Nephron progenitor cell (in vitro differentiated cells): ENCODE results near the gene FBXW12.
"Not testable (repeated sequence)": the region's sequence is repeated elsewhere in the genome, so short reads cannot be mapped to it uniquely, and the experiment has no call there.

Experiments used
- DNase-seq: peaks from one replicate; pipeline ENCODE4 v3.0.0; 2021
- H3K27ac Mint-ChIP-seq: 2 replicates; pipeline ENCODE4 v1.8.0; 2021; ENCODE audit warnings: mild to moderate bottlenecking, moderate library complexity, mixed read lengths
- H3K27me3 Mint-ChIP-seq: 2 replicates; pipeline ENCODE4 v1.8.0; 2021; ENCODE audit warnings: mild to moderate bottlenecking, low read depth, mixed read lengths; ENCODE audit not compliant: poor library complexity
- H3K36me3 Mint-ChIP-seq: 2 replicates; pipeline ENCODE4 v1.8.0; 2021; ENCODE audit warnings: low read depth, mixed read lengths
- H3K4me1 Mint-ChIP-seq: 2 replicates; pipeline ENCODE4 v1.8.0; 2021; ENCODE audit warnings: mixed read lengths
- H3K4me3 Mint-ChIP-seq: 2 replicates; pipeline ENCODE4 v1.8.0; 2021; ENCODE audit warnings: mild to moderate bottlenecking, moderate library complexity, mixed read lengths
- H3K9me3 Mint-ChIP-seq: 2 replicates; pipeline ENCODE4 v1.8.0; 2021; ENCODE audit warnings: mild to moderate bottlenecking, moderate library complexity, mixed read lengths
- TF ChIP-seq, protein P1 (sequence below): fragments of 200-600 bp; sonication (generic); IDR thresholded peaks from 2 replicates; pipeline ENCODE4 v1.5.0; 2021; ENCODE audit warnings: antibody characterized with exemption

FBXW12 gene, protein sequence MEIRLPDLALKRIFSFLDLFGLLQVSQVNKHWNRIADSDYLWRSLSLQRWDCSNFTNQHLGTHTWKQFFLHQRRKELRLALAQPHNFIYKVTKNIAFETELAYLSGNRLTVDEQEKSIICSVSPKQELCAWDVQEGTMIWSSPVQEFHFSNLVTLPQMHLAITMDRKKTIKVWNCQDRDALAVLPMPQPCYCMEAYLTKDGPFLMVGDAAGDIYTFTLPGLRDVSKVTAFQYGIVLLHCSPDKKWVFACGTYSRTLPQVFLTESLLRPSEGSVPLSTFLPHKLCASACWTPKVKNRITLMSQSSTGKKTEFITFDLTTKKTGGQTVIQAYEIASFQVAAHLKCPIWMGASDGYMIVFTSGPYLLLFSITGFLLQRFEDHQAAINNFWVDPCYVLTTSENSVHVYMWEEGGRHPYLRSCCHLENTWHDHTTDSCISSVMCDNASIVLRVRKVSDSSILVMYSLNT

DNA sequence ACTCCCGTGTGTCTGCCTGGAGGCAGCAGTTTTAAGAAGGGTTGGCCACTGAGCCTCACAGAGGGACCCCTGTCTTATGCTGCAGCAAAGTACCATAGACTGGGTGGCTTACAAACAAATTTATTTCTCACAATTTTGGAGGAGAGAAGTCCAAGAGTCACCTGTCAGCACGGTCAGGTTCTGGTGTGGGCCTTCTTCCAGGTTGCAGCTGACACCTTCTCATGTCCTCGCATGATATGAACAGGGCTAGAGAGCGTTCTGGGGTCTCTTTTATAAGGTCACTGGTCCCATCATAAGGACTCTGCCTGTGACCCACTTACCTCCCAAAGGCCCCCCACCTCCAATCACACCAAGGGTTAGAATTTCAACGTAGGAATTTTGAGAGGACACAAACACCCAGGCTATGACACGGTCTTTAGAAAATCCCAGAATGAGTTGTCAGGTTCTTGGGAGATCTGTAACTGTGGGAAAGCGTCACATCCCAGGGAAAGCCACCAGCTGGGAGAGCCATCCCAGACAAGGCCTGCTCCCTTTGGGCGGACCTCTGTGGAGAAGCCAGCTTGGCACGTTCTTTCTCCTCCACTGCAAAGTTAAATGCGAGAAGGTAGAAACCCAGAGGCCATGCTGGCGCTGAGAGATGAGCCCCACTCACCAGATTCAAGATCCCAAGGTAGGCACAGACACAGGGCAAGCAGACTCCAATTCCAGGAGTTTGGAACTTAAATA, at the start of gene FBXW12:
Gene FBXW12 (plus strand): TSS at position 569 of the 726 bp plus-strand sequence. CDS start 549 bp downstream, outside the sequence.
- Mint-ChIP-seq H3K36me3 (no peaks in the 10 kb centered on the region), H3K9me3 (peaks cover 7% of the 10 kb centered on the region), H3K27me3 (no peaks in the 10 kb centered on the region), H3K4me3 (no peak within 1 kb of the TSS), H3K4me1 (peaks cover 37% of the 10 kb centered on the region), H3K27ac (peak within 1 kb of the TSS; percentile 8)
- DNase-seq = no peak
- TF ChIP-seq, protein P1, sequence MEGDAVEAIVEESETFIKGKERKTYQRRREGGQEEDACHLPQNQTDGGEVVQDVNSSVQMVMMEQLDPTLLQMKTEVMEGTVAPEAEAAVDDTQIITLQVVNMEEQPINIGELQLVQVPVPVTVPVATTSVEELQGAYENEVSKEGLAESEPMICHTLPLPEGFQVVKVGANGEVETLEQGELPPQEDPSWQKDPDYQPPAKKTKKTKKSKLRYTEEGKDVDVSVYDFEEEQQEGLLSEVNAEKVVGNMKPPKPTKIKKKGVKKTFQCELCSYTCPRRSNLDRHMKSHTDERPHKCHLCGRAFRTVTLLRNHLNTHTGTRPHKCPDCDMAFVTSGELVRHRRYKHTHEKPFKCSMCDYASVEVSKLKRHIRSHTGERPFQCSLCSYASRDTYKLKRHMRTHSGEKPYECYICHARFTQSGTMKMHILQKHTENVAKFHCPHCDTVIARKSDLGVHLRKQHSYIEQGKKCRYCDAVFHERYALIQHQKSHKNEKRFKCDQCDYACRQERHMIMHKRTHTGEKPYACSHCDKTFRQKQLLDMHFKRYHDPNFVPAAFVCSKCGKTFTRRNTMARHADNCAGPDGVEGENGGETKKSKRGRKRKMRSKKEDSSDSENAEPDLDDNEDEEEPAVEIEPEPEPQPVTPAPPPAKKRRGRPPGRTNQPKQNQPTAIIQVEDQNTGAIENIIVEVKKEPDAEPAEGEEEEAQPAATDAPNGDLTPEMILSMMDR = no peak

DNA sequence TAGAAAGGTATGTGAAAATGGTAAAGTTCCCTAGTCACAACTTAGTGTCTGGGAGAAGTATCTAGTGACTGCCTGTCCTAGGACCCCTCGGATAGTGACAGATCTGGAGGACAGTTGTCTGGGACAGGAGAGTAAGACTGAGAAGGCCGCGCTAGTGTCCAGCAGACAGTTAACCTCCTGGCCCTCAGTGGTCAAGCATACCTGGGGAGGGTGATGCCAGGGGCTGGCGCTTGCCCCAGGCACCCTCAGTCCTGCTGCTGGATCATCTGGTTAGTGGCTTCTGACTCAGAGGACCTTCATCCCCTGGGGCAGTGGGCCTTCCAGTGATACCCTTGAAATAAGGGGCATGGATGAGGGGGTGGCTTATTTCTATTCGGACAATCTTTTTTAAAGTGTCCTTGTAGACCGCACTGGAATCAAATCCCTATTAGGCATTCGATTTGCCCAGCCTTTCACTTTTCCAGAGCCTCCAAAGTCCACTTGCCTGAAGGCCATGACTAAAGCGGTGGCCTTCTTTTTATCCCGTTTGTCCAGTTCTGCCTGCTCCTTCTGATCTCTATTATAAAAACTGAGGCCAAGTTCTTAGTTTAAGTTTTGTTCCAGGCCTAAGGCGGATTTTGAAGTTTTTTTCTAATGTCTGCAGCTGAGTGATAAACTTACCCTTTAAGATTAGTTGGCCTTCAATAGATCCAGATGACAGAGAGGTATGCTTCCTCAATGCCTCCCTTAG, 40.1 kb upstream of the FBXW12 start:
- H3K36me3 Mint-ChIP-seq, DNase-seq, H3K27me3 Mint-ChIP-seq, H3K4me1 Mint-ChIP-seq, H3K4me3 Mint-ChIP-seq, H3K9me3 Mint-ChIP-seq, H3K27ac Mint-ChIP-seq: not testable (repeated sequence)

DNA sequence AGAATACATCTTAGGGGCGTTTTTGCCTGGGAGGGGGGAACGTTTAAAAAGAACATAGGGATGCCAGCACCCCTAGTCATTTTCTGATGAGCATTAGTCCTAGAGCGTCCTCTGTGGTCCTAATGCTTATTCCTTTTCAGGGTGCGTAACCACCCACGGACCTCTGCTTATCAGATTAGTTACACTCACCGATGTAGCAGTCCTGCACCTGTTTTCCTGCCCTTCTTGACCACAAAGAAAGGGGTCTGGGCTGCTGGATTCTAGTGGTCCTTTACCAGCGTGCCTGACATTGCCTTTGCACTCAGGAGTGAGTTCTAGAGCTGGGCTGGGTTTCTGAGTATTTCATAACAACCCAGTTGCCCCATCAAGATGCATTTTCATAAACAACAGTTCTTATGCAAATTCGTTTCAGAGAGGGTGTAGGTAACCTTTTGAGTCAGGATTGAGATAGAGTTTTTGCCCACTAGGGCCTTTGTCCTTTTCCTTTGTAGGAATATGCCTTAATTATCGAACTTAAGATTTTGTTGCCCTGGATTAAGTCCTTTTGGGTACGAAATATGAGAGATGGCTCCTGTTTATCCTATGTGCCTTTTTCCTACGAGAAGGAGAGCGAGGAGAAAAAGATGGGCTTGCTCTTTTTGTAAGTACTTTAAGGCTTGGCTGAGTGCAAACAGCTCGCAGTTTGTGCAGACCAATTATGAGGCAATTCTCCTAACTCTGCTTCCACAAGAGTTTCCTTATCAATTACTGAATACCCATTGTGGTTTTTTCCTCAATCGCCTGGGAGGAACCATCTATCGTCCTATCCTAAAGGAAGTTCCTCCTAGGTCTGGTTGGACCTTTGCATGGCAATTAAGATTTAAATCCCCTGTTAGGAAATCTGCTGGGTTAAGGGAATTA, 38.4 kb upstream of the FBXW12 start, which contains the start of gene SPINK8:
Gene SPINK8 (minus strand): TSS at position 316 of the 900 bp plus-strand sequence. CDS start 5,320 bp downstream, outside the sequence.
- H3K4me1 Mint-ChIP-seq, H3K4me3 Mint-ChIP-seq, H3K27ac Mint-ChIP-seq, H3K36me3 Mint-ChIP-seq, DNase-seq, H3K9me3 Mint-ChIP-seq: not testable (repeated sequence)
- peaks cover 10% of the 10 kb centered on the region for H3K27me3 Mint-ChIP-seq

DNA sequence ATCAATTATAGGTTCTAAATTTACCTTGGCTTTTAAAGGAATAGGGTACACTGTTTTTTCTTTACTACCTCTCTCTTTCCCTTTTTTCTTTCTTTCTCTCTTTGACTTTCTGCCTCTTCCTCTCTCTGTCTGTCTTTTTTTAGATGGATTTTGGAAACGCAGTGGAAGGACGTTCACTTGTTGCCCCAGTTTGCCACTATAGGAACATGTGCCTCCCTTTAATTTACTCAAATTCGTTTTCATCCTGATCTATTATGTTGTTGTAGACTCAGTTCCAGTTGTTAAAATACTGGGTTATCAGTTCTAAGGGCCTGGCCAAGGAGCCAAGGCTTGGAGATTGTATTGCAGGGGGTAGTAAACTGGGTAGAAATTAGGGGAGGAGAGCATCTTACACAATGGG, 37.4 kb upstream of the FBXW12 start:
- DNase-seq = no peak
- Mint-ChIP-seq H3K27me3 (peaks cover 10% of the 10 kb centered on the region), H3K36me3 (no peaks in the 10 kb centered on the region), H3K4me1 (no peaks in the 10 kb centered on the region), H3K4me3 (no peak overlapping the region), H3K9me3 (no peaks in the 10 kb centered on the region), H3K27ac (no peak overlapping the region)
- TF ChIP-seq, protein P1 = no peak

DNA sequence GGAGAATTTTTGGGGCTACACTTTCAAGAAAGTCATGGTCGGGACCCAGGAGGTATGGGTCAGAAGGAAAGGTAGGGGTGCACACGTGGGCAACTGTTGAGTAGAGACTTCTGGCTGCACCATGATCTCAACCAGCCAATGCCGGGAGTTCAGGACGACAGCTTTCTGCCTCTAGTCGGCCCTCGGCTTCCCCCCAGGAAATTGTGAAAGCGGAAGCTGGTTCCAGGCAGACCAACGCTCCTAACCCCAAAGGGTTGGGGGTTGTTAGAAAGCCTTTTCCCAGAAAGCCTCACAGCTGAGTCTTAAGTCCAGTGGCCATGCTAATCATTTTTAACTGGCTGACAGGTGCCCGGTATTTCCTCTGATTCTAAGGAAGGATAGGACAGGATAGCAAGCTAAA, 36.7 kb upstream of the FBXW12 start:
- H3K36me3 Mint-ChIP-seq, DNase-seq, H3K4me1 Mint-ChIP-seq, H3K9me3 Mint-ChIP-seq, H3K27ac Mint-ChIP-seq, H3K4me3 Mint-ChIP-seq: not testable (repeated sequence)
- peaks cover 10% of the 10 kb centered on the region for H3K27me3 Mint-ChIP-seq

DNA sequence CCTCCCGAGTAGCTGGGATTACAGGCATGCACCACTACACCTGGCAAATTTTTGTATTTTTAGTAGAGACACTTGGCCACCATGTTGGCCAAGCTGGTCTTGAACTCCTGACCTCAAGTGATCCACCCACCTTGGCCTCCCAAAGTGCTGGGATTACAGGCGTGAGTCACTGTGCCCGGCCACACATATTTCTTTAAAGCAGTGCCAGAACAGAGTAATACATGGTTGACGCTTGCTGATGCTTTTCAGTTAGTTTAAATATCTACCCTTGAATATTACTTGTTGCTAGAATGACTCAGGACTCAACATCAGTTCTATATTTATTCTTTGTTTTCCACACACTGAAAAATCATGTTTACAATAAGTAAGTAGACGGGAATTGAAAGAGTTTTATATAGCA, 34.5 kb upstream of the FBXW12 start:
- not testable (repeated sequence) for H3K27ac Mint-ChIP-seq, H3K9me3 Mint-ChIP-seq, H3K4me3 Mint-ChIP-seq

DNA sequence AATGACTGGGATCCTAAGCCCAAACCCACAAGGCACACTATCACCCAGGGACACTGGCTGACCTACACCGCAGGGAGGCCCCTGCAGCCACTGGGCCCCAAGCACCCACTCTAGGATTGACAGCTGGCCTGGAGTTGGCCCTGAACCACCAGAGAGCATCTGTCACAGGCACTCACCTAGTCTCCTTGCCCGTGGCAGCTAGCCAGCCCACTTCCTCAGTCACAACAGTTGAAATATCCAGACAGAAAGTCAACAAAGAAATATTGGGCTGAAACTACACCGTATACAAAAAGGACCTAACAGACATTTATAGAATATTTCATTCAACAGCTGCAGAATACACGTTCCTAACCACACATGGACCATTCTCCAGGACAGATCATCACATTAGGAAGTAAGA, 33.4 kb upstream of the FBXW12 start:
- no peaks in the 10 kb centered on the region for H3K4me1 Mint-ChIP-seq
- H3K27me3 Mint-ChIP-seq = peaks cover 14% of the 10 kb centered on the region
- H3K36me3 Mint-ChIP-seq = no peaks in the 10 kb centered on the region
- H3K4me3 Mint-ChIP-seq = no peak overlapping the region
- no peaks in the 10 kb centered on the region for H3K9me3 Mint-ChIP-seq
- DNase-seq = no peak
- TF ChIP-seq, protein P1 = no peak
- H3K27ac Mint-ChIP-seq = no peak overlapping the region

More for the DNA sequence above, 34.5 kb upstream of the FBXW12 start:
- not testable (repeated sequence) for H3K36me3 Mint-ChIP-seq, H3K4me1 Mint-ChIP-seq, DNase-seq
- peaks cover 10% of the 10 kb centered on the region for H3K27me3 Mint-ChIP-seq
